Thyroid gland (tissue), 4 donors: Measurements from ENCODE around the gene DPAGT1.

ENCODE experiments used
- CTCF ChIP-seq, 6 experiments: fragments of 200-600 bp in 3 of 6; fragments of 450-650 bp in 3 of 6; sonication (generic) in 3 of 6; IDR thresholded peaks; one replicate each; pipeline ENCODE4 v1.5.1; 2016 to 2019; ENCODE audit warnings: antibody characterized with exemption in 6 of 6, mild to moderate bottlenecking in 2 of 6, inconsistent platforms in 1 of 6, moderate library complexity in 1 of 6
- POLR2A ChIP-seq, 2 donors: fragments of 450-650 bp; IDR thresholded peaks; one replicate each; pipeline ENCODE4 v1.6.1; 2017; ENCODE audit warnings: antibody characterized with exemption in 2 of 2, mild to moderate bottlenecking in 2 of 2, moderate library complexity in 1 of 2

- TF ChIP-seq CTCF (IDR thresholded peaks at IDR 0.05) (no peak), POLR2A (IDR thresholded peaks at IDR 0.05) (no peak)
Measured at GRCh38 chr11:119121811-119122124, 20.1 kb upstream of the DPAGT1 start.
